GM19463 (cell line): ENCODE measurements around the gene HMGB3.
A peak's percentile ranks its signal among the peaks of the same experiment; 100 is the strongest.
"Not testable (repeated sequence)": the region's sequence is repeated elsewhere in the genome, so short reads cannot be mapped to it uniquely, and the experiment has no call there.

Source experiments
- ATAC-seq: cut with Tn5 transposase; IDR thresholded peaks from one replicate; pipeline ENCODE4 v1.9.1; 2021; ENCODE audit warnings: mild to moderate bottlenecking, moderate library complexity; ENCODE audit not compliant: unreplicated experiment

HMGB3 gene

DNA sequence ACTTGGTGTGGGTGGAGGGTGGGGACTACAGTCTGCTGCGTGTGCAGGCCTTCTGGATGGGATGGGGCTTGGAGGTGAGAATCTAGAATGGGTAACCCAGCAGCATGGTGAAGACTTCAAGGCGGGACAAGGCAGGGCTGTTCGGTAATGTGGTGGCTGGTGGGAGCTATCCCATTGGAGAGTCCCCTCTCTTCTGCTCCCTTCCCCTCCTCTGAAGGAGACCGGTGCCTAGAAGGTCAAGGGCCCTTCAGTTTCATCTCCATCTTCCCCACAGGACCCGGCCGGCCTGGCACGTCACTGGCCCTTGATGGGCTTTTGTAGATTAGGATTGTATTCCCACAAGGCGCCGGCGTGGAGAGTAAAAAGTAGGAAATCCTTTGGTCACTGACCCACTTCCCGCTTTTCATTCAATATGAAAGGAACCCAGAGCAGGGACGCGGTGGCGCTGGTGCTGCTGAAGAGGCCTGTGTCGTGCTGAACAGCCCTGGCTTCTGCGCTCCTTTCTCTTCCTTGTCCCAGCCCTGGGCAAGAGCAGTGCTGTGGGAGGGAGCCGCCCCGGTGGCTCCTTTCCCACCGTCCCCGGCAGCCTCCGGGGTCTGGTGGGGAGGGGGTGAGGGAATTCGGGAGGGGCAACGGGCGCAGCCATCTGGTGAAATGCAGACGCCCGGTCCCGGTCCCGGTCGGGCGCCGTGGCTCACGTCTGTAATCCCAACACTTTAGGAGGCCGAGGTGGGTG, 7.3 kb upstream of the HMGB3 start:
- ATAC-seq = no peak

GRCh38 chrX:150977411-150978162, 5.5 kb upstream of the HMGB3 start:
- ATAC-seq = no peak

- no peak for ATAC-seq
Observed at GRCh38 chrX:150980186-150980585, 2.9 kb upstream of the HMGB3 start.

- ATAC-seq = no peak
Observed at GRCh38 chrX:150980711-150981110, 2.4 kb upstream of the HMGB3 start.

DNA sequence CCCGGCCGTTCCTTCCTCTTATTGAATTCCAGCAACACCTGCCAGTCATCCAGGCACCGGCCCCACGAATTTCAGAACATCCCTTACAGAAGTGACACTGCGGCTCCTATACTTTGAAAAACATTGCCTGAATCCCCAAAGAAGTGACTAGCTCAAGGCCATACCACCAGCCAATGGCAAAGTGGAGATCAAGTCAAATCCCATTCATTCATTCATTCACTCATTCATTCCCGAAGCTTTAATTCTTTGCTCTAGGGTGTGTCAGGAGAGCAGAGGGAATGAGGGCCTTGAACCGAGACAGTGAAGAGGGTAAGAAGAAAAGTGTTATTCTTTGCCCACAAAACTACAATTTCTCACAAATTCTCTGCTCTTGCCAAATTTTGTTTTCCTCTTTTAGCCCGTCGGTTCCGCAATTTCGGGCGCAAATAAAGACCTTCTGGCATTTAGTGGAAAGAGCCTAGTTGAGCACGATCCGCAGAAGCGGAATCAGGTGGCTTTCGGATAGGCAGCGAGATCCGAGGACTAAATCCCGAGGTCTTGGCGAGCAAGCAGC, 824 bp upstream of the HMGB3 start:
- ATAC-seq = no peak

GRCh38 chrX:150983521-150984168, 510 bp downstream of the HMGB3 start:
- peak; percentile 11 for ATAC-seq

- ATAC-seq = peak; percentile 8
Observed at GRCh38 chrX:150984169-150984824, 1.2 kb downstream of the HMGB3 start.

GRCh38 chrX:150987687-150988086, 4.6 kb downstream of the HMGB3 start:
- not testable (repeated sequence) for ATAC-seq

- no peak for ATAC-seq
Observed at GRCh38 chrX:150989420-150989819, 6.3 kb downstream of the HMGB3 start.

DNA sequence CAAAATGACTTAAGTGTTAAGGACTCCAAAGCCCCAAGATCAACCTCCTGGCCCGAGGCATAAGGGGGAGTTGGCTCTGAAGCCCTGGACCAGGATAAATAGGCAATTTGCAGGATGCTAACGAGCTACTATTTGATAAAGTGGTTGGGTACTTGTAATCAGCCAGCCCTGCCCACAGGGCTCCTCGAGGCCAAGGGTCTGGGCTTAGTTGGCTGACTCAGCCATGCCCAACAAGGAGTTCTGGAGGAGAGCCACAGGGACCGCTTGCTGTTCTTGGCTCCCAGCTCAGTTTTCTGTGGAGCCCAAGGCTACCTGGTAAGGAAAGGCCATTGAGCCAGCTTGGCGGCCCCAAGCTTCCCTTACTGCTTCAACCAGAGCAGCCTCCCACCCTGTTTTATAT, 7.8 kb downstream of the HMGB3 start:
- ATAC-seq = no peak

DNA sequence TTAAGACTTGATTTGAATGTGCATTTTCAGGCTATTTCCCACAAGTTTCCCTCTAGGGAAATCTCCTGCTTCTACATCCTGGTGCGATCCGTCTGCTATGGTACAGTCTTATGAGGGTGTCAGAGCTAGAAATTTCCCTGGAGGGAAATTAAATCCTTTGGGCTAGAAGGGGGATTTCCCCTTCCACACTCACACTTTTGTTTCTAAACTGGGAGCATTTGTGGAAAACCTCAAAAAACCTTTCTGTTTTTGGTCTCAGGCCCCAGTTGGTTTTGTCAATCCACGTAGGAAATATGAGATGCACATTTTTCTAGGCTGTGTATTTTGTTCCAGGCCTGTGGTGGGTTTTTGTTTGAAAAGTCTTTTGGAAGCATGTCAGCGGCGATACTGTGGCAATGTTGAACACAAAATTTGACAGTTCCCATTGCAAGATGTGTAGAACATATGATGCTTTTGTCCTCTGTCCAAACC, 17.8 kb downstream of the HMGB3 start:
- no peak for ATAC-seq

DNA sequence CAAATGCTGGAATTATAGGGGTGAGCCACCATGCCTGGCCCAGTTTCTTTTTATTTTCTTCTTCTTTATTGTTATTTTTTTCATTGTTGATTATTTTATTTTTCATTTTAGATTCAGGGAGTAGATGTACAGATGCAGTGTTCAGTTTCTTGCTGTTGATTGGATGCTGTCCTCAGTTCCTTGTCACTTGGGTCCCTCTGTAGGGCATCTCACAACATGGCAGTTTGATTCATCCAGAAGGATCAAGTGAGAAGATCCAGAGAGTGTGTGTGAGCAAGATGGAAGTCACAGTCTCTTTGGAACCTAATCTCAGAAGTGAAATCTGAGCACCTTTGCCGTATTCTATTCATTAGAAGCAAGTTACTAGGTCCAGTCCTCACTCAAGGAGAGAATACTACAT, 20.9 kb downstream of the HMGB3 start:
- ATAC-seq = no peak

- no peak for ATAC-seq
Observed at GRCh38 chrX:151006410-151007109, 23.4 kb downstream of the HMGB3 start.

DNA sequence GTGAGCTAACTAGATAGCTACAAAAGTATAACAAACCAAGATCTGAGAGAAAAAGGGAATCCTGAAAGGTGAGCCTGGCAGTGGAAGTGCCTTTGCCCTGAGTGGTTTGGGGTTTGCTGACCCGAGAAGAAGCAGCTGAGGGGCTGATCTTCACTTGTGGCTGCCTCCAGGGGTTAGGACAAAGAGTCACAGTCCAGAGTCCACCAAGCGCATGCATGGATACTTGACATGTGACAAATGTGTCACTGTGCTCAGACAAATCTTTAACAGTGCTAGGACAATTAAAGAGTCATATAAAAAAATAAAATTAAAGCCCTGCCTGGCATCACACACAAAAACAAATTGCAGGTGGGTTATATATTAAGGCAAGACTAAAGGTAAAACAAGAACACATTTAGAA, 26.4 kb downstream of the HMGB3 start:
- ATAC-seq = no peak

- no peak for ATAC-seq
Observed at GRCh38 chrX:151013164-151013743, 30.1 kb downstream of the HMGB3 start.

DNA sequence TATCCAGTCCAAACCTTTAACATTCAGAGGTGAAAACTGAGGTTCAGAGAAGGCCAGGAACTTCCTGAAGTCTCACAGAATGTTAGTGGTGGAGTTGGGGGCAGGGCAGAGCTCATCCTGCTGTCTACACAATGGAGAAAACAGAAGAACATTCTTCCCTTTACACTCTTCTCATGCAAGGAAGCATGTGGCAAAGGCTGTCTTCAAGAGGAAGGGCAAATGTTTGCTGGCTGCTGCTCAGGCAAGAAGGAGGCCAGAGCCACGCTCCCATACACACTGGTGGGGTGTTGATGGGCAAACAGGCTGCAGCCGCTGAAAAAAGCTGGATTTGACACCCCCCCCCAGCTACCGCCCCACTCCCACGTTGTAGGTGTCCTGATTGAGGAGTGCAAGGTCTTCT, 32.5 kb downstream of the HMGB3 start:
- ATAC-seq = no peak

DNA sequence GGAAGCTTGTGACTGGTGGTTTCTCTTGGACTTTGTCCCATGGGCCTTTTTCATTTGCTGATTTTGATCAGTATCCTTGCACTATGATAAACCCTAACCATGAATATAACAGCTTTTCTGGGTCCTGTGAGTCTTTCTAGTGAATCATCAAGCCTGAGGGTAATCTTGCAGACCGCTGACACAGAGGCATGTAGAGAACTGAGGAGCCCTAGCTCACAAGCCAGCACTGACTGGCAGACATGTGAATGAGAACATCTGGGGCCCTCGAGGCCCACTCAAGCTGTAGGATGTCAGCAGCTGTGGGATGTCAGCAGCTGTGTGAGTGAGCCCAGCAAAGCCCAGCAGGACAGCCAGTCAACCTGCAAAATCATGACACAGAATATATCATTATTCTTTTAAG, 36.7 kb downstream of the HMGB3 start:
- ATAC-seq = no peak

GRCh38 chrX:151030845-151031244, 47.7 kb downstream of the HMGB3 start:
- ATAC-seq = no peak

DNA sequence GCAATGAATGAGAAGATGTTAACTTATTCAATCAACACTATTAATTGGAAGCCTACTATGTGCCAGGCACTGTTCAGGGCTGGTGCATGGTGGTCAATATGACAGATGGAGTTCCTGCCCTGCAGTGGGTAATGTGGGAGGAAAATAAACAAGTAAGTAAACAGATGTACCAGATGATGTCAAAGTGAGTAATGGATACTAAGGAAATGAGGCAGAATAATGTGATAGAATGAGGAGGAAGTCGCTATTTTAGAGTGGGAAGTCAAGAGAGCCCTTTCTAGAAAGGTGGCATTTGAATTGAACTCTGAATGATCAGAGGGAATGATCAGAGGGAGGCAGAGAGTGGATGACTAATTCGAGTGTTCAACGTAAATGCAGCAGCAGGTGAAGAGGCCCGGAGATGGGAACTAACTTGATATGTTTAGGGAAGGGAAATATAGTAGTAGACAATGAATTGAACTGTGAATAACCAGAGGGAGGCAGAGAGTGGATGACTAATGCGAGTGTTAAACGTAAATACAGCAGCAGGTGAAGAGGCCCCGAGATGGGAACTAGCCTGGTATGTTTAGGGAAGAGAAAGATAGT, 48.3 kb downstream of the HMGB3 start:
- no peak for ATAC-seq

- ATAC-seq = no peak
Observed at GRCh38 chrX:151039351-151039750, 56.2 kb downstream of the HMGB3 start.
